ENCODE measurements around the gene TMEM62.
"Not testable (repeated sequence)": the region's sequence is repeated elsewhere in the genome, so short reads cannot be mapped to it uniquely, and the experiment has no call there.

TMEM62 gene

GRCh38 chr15:43210807-43211206 lies 77.4 kb downstream of the TMEM62 start:
- no peak for FAIRE-seq

DNA sequence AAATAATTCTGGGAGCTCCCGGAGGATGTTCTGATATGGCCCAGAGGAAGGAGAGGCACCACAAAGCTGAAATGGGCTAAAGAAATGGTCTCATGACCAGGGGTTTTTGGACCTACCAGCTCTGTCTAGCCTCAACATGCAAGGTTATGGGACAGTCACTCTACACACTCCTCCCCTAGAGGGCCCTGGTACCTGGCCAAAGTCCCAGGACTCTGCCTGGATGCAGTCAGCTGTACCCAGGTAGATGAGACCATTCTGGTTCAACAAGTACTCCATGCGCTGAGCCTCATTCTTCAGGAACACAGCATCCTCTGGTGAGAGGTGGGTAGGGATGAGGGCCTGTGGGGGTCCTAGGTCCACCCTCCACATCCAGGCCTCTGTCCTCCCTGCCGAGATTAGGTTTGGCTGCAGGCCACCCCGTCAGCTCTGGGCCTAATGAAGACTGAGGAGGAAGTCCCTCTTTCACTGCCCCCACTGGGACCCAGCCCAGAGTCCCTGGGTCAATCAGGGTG lies 77.9 kb downstream of the TMEM62 start:
- FAIRE-seq: no peak

DNA sequence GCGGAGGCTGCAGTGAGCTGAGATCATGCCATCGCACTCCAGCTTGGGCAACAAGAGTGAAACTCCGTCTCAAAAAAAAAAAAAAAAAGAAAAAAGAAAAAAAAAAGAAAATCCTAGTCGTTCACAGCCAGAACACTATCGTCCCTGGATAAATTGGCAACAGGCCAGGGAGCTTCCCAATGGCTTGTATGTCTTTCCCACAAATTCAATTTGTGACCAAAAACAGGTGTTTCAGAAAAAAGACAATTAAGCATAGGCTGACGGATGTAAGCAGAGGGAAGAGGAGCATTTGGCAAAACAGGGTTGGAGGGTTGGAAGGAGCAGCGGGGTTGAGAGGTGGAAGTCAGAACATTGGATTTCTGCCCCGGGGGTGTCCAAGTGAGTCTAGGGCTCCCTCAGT lies 78.9 kb downstream of the TMEM62 start:
- no peak for FAIRE-seq

GRCh38 chr15:43212951-43213350 lies 79.6 kb downstream of the TMEM62 start:
- FAIRE-seq: no peak

DNA sequence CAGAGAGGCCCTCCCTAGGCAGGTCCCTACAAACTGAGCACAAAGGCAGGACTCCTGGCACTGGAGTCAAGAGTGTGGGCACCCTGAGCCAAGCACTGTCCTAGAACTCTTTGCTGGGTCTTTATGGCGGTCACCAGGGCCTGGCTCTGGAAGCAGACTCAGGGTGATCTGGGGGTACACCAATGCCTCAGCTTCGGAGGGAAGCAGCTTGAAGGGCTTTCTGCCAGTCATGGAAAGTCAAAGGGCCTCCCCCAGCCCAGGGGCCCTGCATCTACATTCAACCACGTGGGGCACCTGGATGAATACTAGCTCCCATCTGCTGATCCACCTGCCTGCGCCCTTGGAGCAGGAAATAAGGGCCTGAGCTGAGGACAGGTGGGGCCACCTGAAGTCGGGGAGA lies 80.1 kb downstream of the TMEM62 start:
- no peak for FAIRE-seq

DNA sequence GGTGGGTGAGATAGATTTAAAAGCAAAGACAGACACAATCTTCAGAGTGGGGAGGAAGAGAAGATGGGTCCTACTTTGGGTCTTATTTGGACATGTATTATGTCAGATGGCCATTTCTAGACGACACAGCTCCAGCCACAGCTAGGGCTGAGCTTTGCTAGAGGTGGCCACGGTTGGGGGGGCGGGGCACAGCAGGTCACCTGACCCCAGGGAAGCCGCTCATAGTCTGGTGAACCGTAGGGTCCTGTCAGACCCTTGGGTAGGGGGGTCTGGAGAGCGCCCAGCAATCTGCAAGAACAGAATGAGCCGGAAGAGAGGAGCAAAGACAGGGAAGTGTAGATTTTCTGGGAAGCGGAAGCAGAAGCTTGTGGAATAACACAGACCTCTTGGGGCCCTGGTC lies 80.8 kb downstream of the TMEM62 start:
- no peak for FAIRE-seq

DNA sequence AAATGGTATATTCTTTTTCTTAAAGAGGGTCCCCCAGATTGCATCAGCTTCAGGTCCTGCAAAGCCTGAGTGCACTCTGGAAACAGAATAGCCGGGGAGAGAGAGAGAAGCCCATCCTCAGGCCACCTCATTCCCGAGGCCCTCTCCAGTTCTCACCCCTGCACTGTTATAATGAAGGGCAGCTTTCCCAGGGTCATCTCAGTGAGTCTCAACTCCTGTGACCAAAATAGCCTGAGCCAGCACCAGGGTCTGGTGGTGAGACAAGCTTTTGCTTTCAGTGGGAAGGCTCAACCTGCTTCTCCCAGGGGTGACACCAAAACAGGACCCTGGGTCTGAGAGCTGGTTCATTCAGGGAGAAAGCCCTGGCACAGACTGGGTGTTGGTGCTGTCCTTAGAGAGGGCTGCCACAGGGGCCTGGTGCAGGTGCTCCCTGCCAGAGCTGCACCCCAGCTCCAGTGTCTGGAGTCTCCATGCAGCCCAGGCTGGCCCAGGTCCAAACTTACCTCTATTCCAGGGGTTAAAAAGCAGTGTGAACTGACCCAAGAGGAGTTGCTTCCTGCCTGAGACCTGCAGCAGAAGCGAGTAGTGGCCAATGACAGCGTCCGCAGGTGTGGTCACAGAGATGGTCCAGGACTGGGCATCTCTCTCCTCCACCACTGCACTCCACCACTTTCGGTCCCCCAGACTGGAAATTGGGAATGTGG lies 81.4 kb downstream of the TMEM62 start:
- FAIRE-seq: no peak

DNA sequence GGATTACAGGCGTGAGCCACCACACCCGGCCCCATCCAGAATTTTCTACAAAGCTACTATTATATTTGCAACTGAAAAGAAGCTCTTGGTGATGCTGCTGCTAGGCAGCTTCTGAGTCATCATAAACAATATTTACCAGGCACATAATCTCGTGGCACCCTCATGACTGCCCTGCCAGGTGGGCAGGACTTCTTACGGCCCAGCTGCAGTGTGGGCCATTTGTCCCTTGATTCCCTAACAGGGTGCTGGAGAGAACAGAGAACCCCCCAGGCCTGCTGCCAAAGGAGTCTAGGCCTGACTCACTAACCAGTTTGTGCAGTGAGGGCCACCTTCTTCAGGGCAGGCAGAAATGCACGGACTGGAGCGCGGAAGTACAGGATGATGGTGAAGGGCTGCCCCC lies 82.6 kb downstream of the TMEM62 start:
- FAIRE-seq: no peak

DNA sequence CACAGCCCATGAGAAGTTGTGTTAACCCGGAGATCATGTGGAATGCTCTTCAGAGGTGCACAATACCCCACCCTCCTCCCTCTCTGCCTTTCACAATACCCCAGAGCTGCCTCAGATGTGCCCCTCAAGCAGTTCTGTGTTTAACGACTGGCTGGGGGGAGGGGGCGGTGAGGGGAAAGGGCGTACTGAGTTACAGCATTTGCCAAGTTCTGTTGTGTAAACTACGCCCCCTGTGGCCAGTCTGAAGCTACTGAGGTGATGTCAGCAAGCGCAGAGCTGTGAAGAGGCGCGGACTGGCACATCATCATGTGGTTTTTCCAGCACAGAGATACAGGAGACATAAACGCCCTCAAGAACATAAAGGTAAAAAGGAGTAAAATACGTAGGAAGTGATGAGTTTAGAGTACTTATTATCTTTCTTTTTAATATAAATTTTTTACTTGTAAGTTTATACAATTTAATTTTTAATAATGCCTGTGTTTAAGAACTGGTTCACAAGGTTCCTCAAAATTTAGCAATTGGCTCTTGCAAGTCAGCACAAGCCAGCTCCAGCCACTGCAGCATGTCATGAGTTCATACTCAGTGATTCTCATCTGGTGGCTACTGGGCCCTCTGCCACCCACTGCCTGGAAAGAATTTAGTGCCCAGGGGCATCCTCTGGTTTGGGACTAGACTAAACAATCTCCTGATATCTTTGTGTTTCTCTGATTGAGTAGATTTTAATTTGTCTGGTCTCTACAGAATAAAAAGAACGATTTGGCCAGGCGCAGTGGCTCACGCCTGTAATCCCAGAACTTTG lies 85.7 kb downstream of the TMEM62 start:
- FAIRE-seq: no peak

- FAIRE-seq: no peak
Observed at GRCh38 chr15:43219929-43220928, 86.8 kb downstream of the TMEM62 start.

- no peak for FAIRE-seq
Observed at GRCh38 chr15:43220991-43221403, 87.6 kb downstream of the TMEM62 start, which contains the start of gene EPB42. Gene EPB42, minus strand, starts transcription at chr15:43221018. Its CDS starts 193 bp downstream, at chr15:43220825.

GRCh38 chr15:43221422-43221821 lies 88.0 kb downstream of the TMEM62 start:
- FAIRE-seq: no peak

DNA sequence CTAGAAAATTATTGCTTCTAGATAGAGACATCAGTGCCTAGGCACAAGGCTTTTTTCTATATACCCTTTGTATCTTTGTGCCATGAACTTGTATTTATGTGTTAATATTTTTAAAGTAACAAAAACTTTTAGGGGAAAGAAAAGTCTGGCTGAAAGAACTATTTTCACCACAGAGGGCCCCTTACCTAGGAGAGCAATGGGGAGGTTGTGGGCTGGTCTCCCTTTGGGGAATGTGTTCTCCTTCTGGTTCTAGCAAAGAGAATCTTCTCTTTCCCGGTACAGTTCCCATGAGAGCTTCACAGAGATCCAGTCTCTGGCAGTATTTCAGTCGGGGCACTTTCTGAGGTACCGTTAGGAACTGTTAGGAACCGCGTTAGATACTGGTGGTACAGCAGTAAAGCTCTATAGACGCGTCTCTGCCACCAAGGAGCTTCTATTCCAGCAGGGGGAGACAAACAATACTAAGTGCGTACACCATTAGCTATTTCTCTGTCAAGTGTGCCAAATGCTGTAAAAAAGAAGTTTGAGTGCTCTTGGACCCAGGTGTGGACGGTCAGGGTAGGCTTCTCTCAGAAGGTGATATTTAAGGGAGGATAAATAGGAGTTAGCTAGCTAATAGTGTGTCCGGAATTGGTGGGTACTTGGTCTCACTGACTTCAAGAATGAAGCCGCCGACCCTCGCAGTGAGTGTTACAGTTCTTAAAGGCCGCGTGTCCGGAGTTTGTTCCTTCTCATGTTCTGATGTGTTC lies 92.0 kb downstream of the TMEM62 start:
- FAIRE-seq: no peak

- not testable (repeated sequence) for FAIRE-seq
Observed at GRCh38 chr15:43225950-43226255, 92.5 kb downstream of the TMEM62 start.

DNA sequence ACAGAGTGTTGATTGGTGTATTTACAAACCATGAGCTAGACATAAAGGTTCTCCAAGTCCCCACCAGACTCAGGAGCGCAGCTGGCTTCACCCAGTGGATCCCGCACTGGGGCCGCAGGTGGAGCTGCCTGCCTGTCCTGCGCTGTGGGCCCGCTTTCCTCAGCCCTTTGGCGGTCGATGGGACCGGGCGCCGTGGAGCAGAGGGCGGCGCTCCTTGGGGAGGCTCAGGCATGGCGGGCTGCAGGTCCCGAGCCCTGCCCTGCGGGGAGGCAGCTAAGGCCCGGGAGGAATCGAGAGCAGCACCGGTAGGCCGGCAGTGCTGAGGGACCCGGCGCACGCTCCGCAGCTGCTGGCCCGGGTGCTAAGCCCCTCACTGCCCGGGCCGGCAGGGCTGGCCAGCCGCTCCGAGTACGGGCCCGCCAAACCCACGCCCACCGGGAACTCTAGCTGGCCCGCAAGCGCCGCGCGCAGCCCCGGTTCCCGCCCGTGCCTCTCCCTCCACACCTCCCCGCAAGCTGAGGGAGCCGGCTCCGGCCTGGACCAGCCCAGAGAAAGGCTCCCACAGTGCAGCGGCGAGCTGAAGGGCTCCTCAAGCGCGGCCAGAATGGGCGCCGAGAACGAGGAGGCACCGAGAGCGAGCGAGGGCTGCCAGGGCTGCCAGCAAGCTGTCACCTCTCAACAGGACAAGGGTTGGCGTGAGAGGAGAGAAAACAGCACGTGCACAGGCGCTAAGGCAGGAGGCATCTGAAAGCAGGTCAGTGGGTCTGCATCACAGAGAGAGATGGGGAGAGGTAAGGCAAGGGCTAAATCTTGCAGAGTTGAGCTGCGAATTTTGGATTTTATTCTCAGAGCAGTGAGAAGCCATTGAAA lies 93.3 kb downstream of the TMEM62 start:
- FAIRE-seq: no peak

- FAIRE-seq: no peak
Observed at GRCh38 chr15:43229977-43230376, 96.6 kb downstream of the TMEM62 start.

GRCh38 chr15:43230640-43231115 lies 97.3 kb downstream of the TMEM62 start:
- no peak for FAIRE-seq

- no peak for FAIRE-seq
Observed at GRCh38 chr15:43232289-43232874, 99.0 kb downstream of the TMEM62 start.
